HG02798 (cell line): ENCODE measurements around the gene VEPH1.

ENCODE experiments used
- ATAC-seq: cut with Tn5 transposase; IDR thresholded peaks from one replicate; pipeline ENCODE4 v1.9.1; 2021; ENCODE audit warnings: mild to moderate bottlenecking; ENCODE audit not compliant: unreplicated experiment, poor library complexity

The VEPH1 gene

DNA sequence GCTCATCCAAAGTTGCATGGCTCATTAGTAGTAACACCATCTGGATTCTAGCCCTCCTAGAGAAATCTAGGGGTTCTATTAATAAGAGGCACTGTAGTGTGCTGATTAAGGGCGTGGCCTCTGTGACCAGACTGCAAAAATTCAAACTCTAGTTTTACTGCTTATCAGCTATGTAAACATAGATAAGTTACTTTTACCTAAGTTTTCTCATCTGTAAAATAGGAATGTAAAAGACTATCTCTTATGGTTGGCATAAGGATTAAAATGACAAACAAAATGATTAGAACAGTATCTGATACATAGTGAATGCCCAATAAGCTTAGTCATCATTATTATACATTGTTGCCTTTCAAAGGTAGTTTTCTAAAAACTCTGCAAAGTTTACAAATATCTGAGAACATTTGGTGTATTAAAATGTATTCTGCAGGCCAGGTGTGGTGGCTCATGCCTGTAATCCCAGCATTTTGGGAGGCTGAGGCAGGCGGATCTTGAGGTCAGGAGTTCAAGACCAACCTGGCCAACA lies 62.1 kb downstream of the VEPH1 start:
- no peak for ATAC-seq

DNA sequence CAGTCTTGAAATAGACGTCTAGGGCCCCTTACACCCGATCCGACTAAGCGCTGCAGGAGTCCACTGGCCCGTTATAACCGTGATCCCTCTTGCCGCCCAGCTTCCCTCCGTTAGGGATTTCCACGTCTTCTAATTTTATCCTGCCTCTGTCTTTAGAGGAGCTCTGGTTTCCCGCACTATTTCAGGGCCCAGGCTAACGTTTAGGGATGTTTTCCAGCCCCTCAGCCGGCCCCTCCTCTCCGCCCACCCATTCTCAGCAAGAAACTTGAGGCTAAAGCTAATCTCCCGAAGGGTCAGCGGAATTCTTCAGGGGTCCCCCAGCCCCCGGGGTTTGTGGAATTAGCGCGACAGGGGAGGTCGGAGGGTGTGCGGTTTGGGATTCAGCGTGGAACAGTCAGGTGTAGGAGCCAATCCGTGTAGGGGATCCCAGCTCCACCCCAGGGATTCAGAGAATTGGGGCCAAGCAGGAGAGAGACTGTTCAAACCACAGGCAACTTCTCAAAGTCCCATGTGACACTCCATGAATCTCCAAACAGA lies 65.0 kb downstream of the VEPH1 start:
- ATAC-seq, result no peak

DNA sequence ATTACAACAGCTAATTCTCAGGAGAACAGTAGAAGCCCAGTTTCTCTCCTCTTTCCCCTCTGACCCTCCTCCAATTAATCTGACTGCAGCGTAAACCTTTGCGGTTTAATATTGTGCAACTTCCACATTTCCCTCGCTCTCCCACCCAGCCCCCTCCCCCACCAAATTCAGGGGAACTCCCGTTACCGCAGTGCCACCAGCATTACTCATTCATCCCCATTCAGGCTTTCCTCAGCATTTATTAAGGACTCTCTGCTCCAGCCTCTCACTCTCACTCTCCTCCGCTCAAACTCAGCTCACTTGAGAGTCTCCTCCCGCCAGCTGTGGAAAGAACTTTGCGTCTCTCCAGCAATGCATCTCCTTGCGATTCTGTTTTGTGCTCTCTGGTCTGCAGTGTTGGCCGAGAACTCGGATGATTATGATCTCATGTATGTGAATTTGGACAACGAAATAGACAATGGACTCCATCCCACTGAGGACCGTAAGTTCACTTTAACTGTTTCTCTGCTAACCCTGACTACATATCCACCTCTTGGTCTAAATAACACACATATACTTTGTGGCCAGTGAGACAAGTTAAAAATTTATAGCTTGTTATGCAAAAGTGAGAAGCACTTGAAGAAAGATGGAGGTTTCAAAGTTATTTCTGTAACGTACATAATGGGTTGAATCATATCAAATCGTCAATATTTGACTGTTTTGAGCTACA lies 66.5 kb downstream of the VEPH1 start, which contains the start of gene PTX3:
Gene PTX3, plus strand, starts transcription at position 268 of the 709 bp plus-strand sequence. Its CDS starts 84 bp downstream, at position 352.
- no peak for ATAC-seq

DNA sequence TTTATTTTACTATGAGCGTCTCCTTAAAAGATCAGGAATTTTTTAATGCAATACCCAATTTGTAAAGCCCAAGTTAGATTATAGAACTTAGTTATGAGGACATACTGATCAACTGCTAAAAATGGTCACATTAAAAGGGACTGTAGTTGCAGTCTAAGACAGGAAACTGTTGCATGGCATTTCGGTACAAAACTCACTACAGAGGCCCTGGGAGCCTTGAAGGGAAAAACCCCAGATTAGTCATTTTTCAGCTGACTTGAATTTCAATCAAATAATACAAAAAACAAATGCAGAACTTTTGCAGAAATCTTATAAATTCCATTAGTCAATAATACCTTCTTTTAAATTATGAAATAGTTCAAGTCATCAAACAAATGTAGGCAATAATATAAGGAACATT lies 73.5 kb downstream of the VEPH1 start:
- ATAC-seq, result no peak

DNA sequence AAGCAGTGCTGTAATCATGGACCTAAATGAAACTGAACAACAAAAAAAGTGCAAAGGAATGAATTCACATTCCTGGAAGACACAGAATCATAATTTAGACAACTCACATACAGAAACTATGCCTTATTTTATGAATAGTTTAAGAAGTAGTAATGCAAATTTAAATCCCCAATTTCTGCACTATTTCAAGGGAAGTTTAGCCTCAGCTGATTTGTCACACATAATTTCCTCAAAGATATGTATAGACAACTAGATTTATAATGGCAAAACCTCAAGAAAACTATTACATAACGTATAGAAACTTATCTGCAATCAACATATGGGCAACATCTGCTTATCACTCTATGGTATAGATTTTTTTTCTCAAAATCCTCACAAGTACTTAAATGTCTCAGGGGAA lies 74.4 kb downstream of the VEPH1 start:
- ATAC-seq, result no peak

DNA sequence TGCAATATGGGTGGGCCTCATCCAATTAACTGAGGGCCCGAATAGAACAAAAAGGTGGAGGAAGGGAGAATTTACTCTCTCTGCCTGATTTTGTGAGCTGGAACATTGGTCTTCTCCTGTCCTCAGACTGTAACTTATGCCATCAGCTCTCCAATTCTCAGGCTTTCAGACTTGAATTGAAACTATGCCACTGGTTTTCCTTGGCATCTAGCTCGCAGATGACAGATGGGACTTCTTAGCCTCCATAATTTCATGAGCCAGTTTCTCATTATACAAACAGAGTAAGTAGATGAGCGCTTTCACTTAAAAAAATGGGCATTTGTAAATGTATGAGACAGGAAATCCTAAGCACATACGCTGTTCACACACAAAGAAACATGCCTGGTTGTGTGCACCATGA lies 75.3 kb downstream of the VEPH1 start:
- ATAC-seq, result no peak

DNA sequence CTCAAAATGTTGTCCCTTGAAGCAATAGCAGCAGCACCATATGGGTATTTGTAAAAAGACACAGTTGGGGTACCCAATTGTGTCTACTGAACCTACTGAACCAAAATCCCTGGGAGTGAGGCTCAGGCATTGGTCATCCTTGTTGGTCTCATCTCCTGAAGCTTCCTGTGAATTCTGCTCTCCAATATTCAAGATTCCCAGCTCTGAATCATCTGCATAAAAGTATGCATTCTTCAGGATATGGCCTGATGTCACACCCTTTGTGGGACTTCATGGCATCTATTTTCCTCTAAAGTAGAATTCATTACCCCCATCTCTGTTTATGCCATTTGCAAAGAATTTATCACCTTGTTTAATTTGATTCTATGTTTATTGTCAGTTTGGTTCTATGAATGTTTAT lies 79.9 kb downstream of the VEPH1 start:
- no peak for ATAC-seq

DNA sequence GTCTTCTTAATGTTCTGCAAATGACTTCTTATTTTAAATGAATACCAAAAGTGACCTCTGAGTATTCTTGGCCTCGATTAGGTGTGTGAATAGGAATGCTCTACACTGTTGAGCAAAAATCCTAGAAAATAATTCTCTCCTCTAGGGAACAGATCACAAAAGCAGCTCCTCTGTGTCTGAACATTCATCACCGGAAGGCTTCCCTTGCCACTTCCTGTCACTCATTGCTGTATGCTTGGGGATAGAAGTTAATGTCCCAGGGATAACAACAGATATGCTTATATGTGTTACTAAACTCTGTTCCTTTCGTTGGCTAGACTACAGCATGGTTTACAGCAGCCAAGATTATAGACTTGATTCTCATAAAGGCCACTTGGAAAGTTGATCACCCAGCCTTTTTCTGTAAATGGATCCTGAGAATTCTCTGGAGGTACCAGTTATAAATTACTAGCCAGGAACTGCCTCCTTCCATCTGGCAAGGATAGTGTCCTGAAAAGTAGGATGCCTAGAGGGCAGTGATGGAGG lies 82.5 kb downstream of the VEPH1 start:
- ATAC-seq, result no peak

DNA sequence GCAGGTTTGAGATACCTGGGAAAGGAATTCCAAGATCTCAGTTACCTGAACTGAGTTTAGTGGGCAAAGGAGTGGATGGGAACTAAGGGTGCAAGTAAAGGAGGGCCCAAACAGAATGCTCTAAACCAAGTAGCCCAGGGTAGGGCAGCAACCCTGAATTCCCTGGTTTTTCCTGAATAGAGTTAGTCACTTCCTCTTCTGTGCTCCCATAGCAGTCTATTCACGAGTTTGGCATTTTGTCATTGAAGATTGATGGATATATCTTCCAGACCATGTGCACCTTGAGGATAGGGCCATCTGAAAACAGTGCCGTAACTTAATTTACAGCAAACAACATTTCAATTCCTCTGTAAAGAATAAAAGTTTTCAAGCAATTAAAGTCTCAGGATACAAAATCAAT lies 85.1 kb downstream of the VEPH1 start:
- ATAC-seq, result no peak

DNA sequence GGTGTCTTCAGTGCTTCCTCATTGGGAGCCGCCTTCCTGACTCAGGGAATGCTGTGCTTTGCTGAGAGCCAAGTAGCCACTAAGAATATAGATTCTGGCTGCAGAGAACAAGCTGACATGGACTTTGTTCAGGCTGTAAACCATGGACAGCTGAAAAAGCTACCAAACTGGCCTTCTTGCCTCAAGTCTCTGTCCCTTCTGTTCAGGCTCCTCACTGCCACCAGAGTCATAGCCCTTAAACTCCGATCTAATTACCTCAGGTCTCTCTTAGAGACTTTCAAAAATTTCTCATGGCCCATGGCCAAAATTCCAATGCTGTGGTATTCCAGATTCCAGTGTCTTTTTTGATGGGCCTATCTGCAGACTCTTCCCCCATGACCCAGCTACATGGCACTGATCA lies 86.0 kb downstream of the VEPH1 start:
- no peak for ATAC-seq

DNA sequence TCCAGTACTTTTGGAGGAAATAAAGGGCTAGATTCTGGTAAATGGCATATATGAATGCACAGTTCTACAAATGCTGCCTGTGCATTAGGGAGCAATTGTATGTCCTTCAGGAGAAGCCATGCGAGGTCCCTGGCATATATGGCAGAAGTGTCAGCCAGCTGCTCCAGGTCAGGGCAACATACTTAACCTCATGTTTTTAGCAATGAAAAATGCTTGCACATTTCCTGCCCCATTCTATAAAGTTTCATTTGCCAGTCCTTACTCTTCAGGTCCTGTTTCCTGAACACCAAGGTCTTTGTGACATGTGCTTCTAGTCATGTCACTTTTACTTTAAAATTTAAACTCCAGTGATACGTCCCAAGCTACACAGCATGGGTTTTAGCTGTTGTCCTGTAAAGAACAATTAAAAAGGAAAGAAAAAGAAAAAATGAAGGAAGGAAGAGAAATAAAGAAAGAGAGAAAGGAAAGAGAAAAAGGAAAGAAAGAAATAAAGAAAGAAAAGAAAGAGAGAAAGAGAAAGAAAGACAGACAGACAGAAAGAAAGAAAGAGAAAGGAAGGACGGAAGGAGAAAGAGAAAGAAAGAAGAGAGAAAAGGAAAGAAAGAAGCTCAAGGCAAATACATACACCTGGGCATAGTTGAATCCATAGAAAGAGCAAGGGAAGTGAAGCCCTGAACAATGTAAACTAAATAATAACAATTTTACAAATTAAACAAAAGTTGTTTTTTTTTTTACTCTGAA lies 86.7 kb downstream of the VEPH1 start:
- ATAC-seq, result no peak

DNA sequence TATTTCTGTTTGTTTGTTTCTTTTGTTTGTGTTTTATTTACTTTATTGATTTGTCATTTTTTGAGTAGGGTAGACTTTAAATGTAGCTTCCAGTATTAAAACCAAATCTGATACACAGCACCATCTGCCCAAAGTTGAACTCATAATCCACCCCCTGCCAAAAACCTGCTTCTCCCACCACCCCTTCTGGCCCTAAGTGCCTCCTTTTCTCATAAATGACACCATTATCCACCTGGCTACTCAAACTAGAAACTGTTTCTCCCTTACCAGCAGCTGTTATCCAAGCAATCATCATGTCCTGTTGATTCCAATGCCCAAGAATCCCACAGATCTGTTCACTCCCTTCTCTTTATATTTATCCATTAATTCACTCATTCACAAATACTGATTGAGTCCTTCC lies 88.4 kb downstream of the VEPH1 start:
- no peak for ATAC-seq

DNA sequence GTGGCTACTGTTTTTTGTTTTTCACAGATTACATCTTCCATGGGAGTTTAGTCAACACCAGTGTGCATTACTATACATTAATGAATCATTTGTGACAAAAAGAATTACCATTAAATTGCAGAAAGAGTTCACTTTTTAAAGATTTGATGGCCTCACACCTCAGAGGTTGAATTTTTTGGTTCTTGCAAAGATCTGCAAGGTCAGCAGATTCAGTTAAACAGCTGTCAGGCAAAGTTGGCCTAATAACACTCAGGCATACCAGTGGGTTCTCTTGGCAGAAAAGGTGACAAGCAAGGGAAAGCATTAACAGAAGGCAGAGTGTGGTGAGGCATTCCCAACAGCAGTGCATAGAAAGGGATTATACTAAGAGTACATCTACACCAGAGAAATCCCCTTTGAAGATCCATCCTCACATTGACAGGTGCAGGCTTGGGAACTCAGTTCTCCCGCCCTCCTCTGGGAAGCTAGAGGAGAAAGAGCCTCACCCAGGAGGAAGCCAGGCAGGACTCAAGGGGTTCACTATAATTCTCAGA lies 90.8 kb downstream of the VEPH1 start:
- ATAC-seq, result no peak

DNA sequence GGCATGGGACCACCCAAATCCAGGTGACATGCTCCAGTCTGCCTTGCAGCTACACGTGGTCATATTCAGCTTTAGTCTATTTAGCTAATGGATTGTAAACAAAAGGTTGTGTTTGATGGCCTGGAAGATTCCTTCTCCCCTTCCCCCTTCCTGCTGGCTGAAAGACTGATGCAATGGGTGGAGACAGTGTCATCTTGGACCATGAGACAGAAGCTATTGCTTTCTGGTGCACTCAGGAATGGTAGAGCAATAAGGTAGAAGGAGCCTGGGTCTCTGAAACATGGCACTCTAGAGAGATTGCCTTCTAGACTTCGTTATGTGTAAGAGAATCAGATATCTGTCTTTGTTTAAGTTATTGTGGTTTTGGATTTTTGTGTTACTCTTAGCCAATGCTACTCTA lies 92.3 kb downstream of the VEPH1 start:
- no peak for ATAC-seq

DNA sequence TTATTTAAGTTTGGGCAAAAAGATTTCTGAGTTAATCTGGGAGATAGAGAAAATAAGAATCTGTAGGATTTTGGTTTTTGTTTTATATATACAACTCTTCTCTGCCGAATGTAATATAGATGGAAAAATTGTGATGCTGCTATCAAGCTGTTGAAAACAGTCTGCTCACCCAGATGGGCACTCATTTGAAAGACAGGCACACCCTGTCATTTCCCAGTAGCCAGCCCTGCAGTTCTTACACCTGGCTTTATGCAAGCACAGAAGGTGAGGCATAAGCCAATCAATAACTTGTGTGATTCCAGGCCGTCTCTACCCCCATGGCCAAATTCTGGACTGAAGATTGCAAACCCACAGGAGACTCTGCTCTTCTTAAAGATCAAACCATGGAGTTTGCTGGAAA lies 93.7 kb downstream of the VEPH1 start:
- ATAC-seq, result no peak

DNA sequence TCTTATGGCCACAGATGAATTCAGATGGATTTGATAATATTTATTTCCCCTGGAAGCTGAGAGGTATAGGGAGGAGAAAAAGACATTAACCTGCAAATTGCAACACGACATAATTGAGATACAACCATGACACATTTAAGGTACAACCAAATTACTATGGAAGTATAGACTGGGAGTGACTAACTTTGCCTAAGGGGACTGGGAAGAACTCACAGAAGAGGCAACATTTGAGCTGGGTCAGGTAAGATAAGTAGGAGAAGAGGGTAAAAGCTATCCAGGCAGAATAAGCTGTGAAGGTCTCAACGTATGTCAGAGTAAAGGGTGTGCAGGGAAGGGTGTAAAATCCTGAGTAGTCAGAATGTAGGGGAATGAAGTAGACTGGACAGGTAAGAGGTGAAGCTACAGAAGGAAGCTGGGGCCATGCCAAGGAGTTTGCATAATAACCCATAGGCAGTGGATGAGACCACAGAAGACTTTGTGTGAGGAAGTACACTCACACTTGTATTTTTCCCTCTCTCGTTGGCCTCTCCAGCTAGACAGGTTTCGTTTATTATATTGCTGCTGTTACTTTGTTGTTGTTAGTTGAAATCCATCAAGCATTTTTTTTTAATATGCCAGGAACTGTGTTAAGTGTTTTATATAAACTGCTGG lies 94.6 kb downstream of the VEPH1 start:
- ATAC-seq, result no peak

DNA sequence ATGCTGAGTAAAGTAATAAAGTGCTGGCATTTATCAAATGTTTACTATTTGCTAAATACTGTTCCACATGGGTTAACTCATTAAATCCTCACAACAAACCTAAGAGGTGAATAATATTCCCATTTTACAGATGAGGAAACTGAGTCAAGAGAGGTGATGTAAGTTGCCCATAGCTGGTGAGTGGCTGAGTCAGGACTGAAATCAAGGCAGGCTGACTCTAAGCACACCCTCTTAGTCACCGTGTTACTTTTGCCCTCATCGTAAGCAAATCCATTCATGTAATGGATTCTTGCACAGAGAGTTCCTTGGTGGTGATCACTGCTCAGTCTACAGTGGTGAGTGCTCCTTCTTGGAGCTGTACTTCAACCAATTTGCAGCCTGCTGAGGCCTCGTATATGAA lies 95.4 kb downstream of the VEPH1 start:
- ATAC-seq, result no peak

DNA sequence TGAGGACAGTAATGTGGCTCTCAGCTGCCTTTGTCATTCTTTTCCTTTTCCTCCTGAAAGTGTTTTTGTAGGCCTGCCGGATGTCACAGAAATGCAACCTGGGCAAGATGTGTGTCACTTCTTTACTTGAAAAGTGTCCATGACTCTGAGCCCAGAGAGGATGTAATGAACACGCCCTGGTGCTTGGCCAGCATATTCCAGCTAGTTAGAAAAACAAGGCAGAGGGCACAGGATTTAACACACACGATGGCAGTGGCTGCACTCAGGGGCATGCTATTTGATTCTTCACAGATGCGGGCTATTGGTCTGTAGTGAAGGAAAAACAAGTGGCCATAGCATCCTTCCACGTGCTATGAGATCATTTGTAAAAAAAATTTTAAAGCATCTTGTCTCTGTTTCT lies 96.8 kb downstream of the VEPH1 start:
- ATAC-seq, result no peak

DNA sequence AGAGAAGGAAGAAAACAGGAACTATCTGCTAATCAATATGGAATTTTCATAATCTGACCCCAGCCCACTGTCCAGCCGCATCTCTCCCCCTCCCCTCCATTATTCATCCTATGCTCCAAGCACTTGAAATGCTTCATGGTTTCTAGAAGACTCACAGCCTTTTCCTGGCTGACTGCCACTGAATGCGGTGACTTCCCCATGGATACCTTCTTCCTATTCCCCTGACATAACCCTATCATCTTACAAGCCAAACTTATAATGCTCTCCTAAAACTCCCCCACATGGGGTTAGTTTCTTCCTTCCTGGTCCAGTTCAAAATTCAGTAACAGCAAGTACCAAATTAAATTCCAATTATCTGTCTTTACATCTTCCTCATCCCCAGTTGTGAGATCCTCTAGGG lies 97.8 kb downstream of the VEPH1 start:
- no peak for ATAC-seq

DNA sequence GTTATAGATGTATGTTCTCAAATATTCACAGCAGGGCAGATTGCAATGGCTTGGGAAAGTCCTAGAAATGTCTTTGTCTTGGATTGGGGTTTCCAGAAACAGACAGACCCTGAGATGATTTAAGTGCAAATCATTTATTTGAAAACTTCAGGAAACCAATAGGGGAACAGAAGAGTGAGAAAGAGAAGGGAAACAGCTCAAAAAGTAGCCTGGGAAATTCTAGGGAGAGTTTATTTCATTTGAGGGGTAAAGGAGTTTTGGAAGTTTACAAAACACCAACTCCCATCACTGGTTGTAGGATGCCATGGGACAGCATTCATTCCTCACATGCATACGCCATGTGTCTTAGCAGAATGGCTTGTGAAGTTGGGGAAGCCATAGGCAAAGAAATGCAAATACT lies 98.8 kb downstream of the VEPH1 start:
- ATAC-seq, result no peak

DNA sequence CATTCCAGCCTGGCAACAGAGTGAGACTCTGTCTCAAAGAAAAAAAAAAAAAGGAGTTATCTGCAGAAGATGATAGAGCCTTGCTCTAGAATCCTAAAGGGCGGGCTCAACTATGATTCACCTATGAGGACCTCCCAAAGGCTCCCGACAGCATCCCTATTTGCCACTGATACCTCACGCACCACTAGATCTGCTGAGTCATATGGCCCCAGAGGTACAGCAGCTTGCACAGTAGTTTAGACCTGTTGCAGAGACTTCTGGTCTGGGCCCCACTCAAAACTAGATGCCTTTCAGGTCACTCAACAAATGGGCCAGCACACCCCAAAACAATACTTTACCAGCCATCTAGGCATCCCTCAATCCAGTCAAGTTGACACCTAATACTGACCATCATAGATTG lies 104.6 kb downstream of the VEPH1 start:
- no peak for ATAC-seq
